ENCODE data around the gene INCENP. TPM values are rescaled to one million over a fixed set of nuclear protein-coding genes. Genes with fewer than 3 reads are reported as not detected.

INCENP gene
- polyA plus RNA-seq, 2 of the 4 experiments (the other 2 are of a cell fraction) = 29.5 to 55.8 TPM

DNA sequence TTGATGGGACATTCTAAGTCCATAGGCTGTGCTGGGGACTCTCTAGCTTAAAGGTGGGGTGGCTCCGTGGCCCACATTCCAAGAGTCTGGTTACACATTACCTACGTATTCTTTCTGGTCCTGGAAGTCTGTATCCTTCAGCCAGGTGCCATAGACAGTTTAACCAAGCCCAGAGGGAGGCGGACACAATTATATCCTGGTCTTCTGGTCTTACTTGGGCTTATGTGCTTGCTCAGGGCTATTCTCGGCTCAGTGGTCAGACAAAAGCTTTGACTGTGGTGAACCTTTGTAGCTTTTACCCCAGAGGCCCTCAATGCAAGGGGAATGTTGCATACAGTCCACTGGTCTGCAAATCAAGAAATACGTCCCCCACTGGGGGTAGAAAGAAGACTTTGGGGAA, 3.4 kb upstream of the INCENP start:
- DNase-seq (ENCODE audit: low read depth in 1 of 2, low spot score in 1 of 2) (no peak), FAIRE-seq (no peak), ATAC-seq (no peak)
- CTCF ChIA-PET = interaction anchor here (0.7 to 4.3 kb wide), 5 partner anchors 9 to 345 kb away, joined by 3 to 27 read pairs (median 3); partner anchors contain the start of gene SCGB1D2
- no peak overlapping the region for H3K27ac ChIP-seq
- TF ChIP-seq POLR2A (IDR thresholded peaks at IDR 0.05; ENCODE audit: low read length) (no peak), EHMT2 (IDR thresholded peaks at IDR 0.05; ENCODE audit: low read depth) (no peak)
- no peak overlapping the region for H3K4me2 ChIP-seq
- POLR2A ChIA-PET = interaction anchor here (0.7 kb wide), 1 partner anchor 607 kb away, joined by 4 read pairs; the partner anchor contains the start of gene HNRNPUL2
- WGBS (ENCODE audit: missing lambda C conversion rate) = 64% methylated on average over 5 of the region's 5 CpGs
- peaks cover 10% of the 10 kb centered on the region for H3K4me1 ChIP-seq
- peaks cover 2% of the 10 kb centered on the region; the same call in 1 of the 3 replicates for H3K9me3 ChIP-seq
- no peak overlapping the region for H3K4me3 ChIP-seq

DNA sequence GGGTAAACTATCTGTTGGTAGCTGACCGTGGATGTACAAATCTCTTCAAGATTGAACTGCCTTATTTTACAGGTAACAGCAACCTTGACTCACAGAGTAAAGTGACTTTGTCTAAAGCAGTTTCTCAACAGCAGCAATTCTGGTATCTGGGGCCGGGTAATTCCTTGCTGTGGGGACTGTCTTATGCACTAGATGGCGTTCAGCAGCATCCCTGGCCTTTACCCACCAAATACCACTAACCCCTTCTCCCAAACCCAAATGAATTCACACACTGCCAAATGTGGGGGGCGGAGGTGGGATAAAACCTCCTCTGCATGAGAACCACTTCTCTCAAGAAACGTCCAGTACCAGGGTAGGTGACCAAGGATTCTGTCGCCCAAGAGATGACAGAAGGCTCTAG, 1.7 kb upstream of the INCENP start:
- ATAC-seq (0 out of 6 replicates have a peak, but pooled peaks of 1 of the 2 experiments have one; percentile 25), DNase-seq (ENCODE audit: low read depth in 1 of 2, low spot score in 1 of 2) (peak; percentile 11 to 43), FAIRE-seq (no peak)
- Histone ChIP-seq H3K4me1 (peaks cover 15% of the 10 kb centered on the region), H3K4me2 (no peak overlapping the region), H3K4me3 (no peak overlapping the region), H3K27ac (no peak overlapping the region), H3K9me3 (no peaks in the 10 kb centered on the region)
- ChIA-PET CTCF (interaction anchor here (1.0 to 1.5 kb wide), 4 partner anchors 9 to 189 kb away, joined by 3 to 4 read pairs (median 4); no protein-coding TSS in a partner anchor), POLR2A (no interaction called here)
- 46% methylated on average over 6 of the region's 6 CpGs for WGBS (ENCODE audit: missing lambda C conversion rate)
- TF ChIP-seq, protein P1, sequence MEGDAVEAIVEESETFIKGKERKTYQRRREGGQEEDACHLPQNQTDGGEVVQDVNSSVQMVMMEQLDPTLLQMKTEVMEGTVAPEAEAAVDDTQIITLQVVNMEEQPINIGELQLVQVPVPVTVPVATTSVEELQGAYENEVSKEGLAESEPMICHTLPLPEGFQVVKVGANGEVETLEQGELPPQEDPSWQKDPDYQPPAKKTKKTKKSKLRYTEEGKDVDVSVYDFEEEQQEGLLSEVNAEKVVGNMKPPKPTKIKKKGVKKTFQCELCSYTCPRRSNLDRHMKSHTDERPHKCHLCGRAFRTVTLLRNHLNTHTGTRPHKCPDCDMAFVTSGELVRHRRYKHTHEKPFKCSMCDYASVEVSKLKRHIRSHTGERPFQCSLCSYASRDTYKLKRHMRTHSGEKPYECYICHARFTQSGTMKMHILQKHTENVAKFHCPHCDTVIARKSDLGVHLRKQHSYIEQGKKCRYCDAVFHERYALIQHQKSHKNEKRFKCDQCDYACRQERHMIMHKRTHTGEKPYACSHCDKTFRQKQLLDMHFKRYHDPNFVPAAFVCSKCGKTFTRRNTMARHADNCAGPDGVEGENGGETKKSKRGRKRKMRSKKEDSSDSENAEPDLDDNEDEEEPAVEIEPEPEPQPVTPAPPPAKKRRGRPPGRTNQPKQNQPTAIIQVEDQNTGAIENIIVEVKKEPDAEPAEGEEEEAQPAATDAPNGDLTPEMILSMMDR (IDR thresholded peaks at IDR 0.05) = 0 out of 3 replicates have a peak, but pooled peaks have one; percentile 16
- 0 out of 3 replicates have a peak, but pooled peaks have one; percentile 18 for TF ChIP-seq SMC3 (IDR thresholded peaks at IDR 0.05)
- no peak for TF ChIP-seq TFCP2L1 (CRISPR knock-in tag; IDR thresholded peaks at IDR 0.05)

DNA sequence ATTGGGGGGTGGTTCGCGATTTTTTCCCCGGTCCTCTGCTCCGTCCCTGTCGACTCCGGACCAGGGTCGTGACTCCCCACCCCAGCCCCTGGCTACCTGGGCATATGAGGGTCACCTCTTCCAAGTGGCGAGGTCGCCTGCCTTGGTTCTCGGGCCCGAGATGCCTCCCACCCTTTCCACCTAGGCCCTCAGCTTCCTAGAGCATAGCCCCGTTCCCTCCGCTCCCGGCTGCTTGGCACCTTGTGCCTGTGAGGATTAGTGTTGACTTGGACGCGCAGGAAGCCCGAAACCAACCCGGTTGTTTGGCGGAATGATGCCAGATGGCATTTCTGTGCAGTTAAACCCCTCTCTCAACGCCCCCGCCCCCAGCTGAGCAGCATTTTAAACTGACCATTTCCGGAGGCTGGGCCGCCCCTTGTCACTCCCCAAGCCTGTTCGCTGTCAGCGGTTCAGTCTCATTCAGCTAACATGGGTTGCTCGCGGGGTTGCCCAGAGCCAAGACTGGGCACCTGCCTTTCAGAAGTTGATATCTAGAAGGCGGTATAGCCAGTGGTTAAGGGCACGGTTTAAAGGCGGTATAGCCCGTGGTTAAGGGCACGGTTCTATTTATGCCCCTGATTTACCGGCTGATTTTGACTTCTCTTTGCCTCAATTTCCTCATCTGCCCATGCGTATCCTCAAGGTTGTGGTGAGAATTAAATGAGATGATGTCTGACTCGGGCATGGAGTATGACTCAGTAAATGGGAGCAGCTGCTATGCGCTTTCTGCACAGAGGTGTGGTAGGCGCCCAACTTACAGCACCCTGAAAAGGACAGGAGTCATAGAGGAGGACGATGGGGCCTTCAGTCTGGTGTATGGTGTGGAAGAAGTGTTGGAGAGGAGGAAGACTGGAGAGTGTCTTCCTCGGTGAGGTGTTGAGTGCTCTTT, 639 bp downstream of the INCENP start:
- H3K4me3 ChIP-seq = peak overlapping the region; percentile 81
- H3K9me3 ChIP-seq = no peaks in the 10 kb centered on the region
- peak overlapping the region; percentile 94 for H3K4me2 ChIP-seq
- WGBS (ENCODE audit: missing lambda C conversion rate) = 3% methylated on average over 38 of the region's 39 CpGs
- FAIRE-seq (no peak), DNase-seq (ENCODE audit: low read depth in 1 of 2, low spot score in 1 of 2) (peak in 1 of 2 experiments; percentile 25), ATAC-seq (peak; percentile 53 to 62)
- peaks cover 15% of the 10 kb centered on the region for H3K4me1 ChIP-seq
- ChIA-PET POLR2A (interaction anchor here (0.8 to 1.5 kb wide), 2 partner anchors 12 to 234 kb away, joined by 3 to 8 read pairs; no protein-coding TSS in a partner anchor), CTCF (interaction anchor here (1.1 to 3.0 kb wide), 3 partner anchors 16 to 318 kb away, joined by 3 to 18 read pairs (median 4); no protein-coding TSS in a partner anchor)
- peak overlapping the region; percentile 80 to 90 for H3K27ac ChIP-seq
- TF ChIP-seq EHMT2 (IDR thresholded peaks at IDR 0.05; ENCODE audit: low read depth) (no peak), JUN (IDR thresholded peaks at IDR 0.05) (0 out of 5 replicates have a peak, but pooled peaks of 1 of the 2 experiments have one; percentile 2), PHF8 (IDR thresholded peaks at IDR 0.05; ENCODE audit: borderline replicate concordance, low read depth) (peak; percentile 52; the same call in 1 of the 2 replicates), KDM5A (IDR thresholded peaks at IDR 0.05) (peak; percentile 56; the same call in 1 of the 2 replicates)

DNA sequence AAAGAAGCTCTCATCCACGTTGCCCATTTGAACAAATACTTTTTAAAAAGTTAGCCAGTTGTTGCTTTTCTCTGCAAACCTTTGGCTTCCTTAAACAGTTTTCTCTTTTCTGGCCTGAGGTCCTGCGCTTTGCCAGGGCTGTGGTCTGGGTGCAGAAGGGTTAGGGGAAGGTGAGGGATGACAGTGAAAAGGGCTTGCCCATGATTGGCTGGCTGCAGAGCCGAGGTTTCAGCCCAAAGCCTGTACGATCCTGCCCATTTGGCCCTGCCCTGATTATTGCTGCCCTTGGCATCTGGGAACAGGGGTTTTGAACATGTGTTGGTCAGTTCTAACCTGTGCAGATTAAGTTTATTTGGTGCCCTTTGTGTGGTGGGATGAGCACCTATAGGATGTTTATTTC, 1.5 kb downstream of the INCENP start:
- Histone ChIP-seq H3K4me1 (peaks cover 15% of the 10 kb centered on the region), H3K27ac (peak overlapping the region in 1 of 2 experiments; percentile 90; a peak in 3 of 6 replicates), H3K4me3 (peak overlapping the region; percentile 81), H3K9me3 (no peaks in the 10 kb centered on the region), H3K4me2 (peak overlapping the region; percentile 94)
- CTCF ChIA-PET = interaction anchor here (3.0 kb wide), 1 partner anchor 17 kb away, joined by 18 read pairs; no protein-coding TSS in a partner anchor
- WGBS (ENCODE audit: missing lambda C conversion rate) = 51% methylated on average over 4 of the region's 4 CpGs
- POLR2A ChIA-PET = no interaction called here
- FAIRE-seq (no peak), ATAC-seq (no peak), DNase-seq (ENCODE audit: low read depth in 1 of 2, low spot score in 1 of 2) (no peak)
- no peak for TF ChIP-seq RARB (CRISPR knock-in tag; IDR thresholded peaks at IDR 0.05)
- TF ChIP-seq, protein P2, sequence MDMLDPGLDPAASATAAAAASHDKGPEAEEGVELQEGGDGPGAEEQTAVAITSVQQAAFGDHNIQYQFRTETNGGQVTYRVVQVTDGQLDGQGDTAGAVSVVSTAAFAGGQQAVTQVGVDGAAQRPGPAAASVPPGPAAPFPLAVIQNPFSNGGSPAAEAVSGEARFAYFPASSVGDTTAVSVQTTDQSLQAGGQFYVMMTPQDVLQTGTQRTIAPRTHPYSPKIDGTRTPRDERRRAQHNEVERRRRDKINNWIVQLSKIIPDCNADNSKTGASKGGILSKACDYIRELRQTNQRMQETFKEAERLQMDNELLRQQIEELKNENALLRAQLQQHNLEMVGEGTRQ (IDR thresholded peaks at IDR 0.05) = no peak
- no peak for TF ChIP-seq CBX8 (IDR thresholded peaks at IDR 0.05)
- TF ChIP-seq NPAS2 (CRISPR knock-in tag; IDR thresholded peaks at IDR 0.05; ENCODE audit: borderline replicate concordance) = no peak
- TF ChIP-seq, protein P3, sequence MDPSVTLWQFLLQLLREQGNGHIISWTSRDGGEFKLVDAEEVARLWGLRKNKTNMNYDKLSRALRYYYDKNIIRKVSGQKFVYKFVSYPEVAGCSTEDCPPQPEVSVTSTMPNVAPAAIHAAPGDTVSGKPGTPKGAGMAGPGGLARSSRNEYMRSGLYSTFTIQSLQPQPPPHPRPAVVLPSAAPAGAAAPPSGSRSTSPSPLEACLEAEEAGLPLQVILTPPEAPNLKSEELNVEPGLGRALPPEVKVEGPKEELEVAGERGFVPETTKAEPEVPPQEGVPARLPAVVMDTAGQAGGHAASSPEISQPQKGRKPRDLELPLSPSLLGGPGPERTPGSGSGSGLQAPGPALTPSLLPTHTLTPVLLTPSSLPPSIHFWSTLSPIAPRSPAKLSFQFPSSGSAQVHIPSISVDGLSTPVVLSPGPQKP (IDR thresholded peaks at IDR 0.05; ENCODE audit: low read depth, low read length) = no peak
- no peak for TF ChIP-seq RAD21 (conservative IDR thresholded peaks at IDR 0.05 in 1 of 2, IDR thresholded peaks at IDR 0.05 in 1 of 2)
- TF ChIP-seq CEBPB (IDR thresholded peaks at IDR 0.05) = no peak
- no peak for TF ChIP-seq EP300 (IDR thresholded peaks at IDR 0.05)
- TF ChIP-seq, protein P4, sequence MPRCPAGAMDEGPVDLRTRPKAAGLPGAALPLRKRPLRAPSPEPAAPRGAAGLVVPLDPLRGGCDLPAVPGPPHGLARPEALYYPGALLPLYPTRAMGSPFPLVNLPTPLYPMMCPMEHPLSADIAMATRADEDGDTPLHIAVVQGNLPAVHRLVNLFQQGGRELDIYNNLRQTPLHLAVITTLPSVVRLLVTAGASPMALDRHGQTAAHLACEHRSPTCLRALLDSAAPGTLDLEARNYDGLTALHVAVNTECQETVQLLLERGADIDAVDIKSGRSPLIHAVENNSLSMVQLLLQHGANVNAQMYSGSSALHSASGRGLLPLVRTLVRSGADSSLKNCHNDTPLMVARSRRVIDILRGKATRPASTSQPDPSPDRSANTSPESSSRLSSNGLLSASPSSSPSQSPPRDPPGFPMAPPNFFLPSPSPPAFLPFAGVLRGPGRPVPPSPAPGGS (IDR thresholded peaks at IDR 0.05) = no peak
- no peak for TF ChIP-seq HOXA7 (CRISPR knock-in tag; IDR thresholded peaks at IDR 0.05)
- TF ChIP-seq, protein P5, sequence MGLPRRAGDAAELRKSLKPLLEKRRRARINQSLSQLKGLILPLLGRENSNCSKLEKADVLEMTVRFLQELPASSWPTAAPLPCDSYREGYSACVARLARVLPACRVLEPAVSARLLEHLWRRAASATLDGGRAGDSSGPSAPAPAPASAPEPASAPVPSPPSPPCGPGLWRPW (IDR thresholded peaks at IDR 0.05) = no peak
- TF ChIP-seq HDAC2 (IDR thresholded peaks at IDR 0.05) = no peak
- no peak for TF ChIP-seq MAFK (IDR thresholded peaks at IDR 0.05; ENCODE audit: partially characterized antibody)
- no peak for TF ChIP-seq ZNF302 (CRISPR knock-in tag; IDR thresholded peaks at IDR 0.05)
